Measurements from ENCODE around the gene CCNO. TPM values are rescaled to one million over a fixed set of nuclear protein-coding genes. Genes with fewer than 3 reads are reported as not detected.

The CCNO gene, protein sequence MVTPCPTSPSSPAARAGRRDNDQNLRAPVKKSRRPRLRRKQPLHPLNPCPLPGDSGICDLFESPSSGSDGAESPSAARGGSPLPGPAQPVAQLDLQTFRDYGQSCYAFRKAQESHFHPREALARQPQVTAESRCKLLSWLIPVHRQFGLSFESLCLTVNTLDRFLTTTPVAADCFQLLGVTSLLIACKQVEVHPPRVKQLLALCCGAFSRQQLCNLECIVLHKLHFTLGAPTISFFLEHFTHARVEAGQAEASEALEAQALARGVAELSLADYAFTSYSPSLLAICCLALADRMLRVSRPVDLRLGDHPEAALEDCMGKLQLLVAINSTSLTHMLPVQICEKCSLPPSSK
- 0.10 and 0.20 TPM in 2 replicates for total RNA-seq

- peak; percentile 58 for DNase-seq (ENCODE audit: low spot score)
- peak within 1 kb of the TSS; percentile 61 for H3K27ac Mint-ChIP-seq
- H3K4me1 Mint-ChIP-seq (ENCODE audit: low read depth) = peaks cover 42% of the 10 kb centered on the region
- peaks cover 80% of the 10 kb centered on the region for H3K27me3 Mint-ChIP-seq (ENCODE audit: insufficient read depth)
- no peaks in the 10 kb centered on the region for H3K9me3 Mint-ChIP-seq
- H3K4me3 Mint-ChIP-seq = peak within 1 kb of the TSS; percentile 83
- intact Hi-C loops (cut with micrococcal nuclease) = loop anchor here (1.0 to 2.0 kb wide), 3 partner anchors 14 to 74 kb away; partner anchors contain the start of genes DHX29 and MTREX
- H3K36me3 Mint-ChIP-seq (ENCODE audit: low read depth) = no peaks in the 10 kb centered on the region
Measured at GRCh38 chr5:55232985-55233928, at the start of gene CCNO. Gene CCNO (minus strand): TSS chr5:55233608. CDS start chr5:55233523, 85 bp downstream.

DNA sequence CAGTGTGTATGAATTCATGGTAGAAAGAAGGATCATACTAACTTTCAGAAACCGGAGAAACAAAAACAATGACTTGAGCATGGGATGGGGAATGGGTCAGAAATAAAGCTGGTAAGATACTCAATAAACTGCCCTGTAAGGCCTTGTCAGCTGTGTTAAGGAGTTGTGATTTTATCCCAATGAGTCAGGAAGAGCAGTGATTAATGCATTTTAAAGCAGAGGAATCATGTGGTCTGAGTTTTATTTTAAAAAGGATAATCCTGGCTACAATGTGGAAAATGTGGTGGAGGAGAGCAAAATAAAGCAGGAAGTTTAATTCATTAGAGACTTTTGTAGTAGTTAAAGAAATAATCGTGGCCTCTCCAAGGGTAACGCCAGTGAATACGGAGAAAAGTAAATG, 45.4 kb upstream of the CCNO start:
- H3K27ac Mint-ChIP-seq = no peak overlapping the region
- no peaks in the 10 kb centered on the region for H3K4me1 Mint-ChIP-seq (ENCODE audit: low read depth)
- no peaks in the 10 kb centered on the region for H3K9me3 Mint-ChIP-seq
- intact Hi-C loops (cut with micrococcal nuclease) = no loop called here
- no peaks in the 10 kb centered on the region for H3K27me3 Mint-ChIP-seq (ENCODE audit: insufficient read depth)
- DNase-seq (ENCODE audit: low spot score) = no peak
- H3K36me3 Mint-ChIP-seq (ENCODE audit: low read depth) = peaks cover 40% of the 10 kb centered on the region
- no peak overlapping the region for H3K4me3 Mint-ChIP-seq

DNA sequence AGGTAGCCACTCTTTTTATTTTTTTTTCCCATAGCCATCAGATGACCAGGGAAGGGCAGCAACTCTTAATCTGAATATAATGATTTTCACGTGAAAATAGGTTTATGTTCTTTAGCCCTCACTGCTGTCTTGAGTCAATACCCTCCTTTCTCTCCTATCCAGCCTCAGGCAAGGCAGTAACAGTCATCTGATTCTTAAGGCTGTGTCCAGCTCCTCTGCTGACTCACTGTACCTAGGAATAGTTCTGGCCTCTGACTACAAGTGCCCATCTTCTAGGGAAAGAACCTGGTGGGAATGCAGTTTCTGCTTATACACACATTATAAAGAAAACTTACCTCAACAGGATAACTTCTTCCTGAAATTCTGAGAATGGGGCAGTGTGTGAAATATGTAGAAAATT, 43.4 kb upstream of the CCNO start:
- no peaks in the 10 kb centered on the region for H3K27me3 Mint-ChIP-seq (ENCODE audit: insufficient read depth)
- H3K36me3 Mint-ChIP-seq (ENCODE audit: low read depth) = peaks cover 39% of the 10 kb centered on the region
- H3K4me3 Mint-ChIP-seq = no peak overlapping the region
- no peaks in the 10 kb centered on the region for H3K9me3 Mint-ChIP-seq
- no peaks in the 10 kb centered on the region for H3K4me1 Mint-ChIP-seq (ENCODE audit: low read depth)
- H3K27ac Mint-ChIP-seq = no peak overlapping the region
- DNase-seq (ENCODE audit: low spot score) = no peak
- intact Hi-C loops (cut with micrococcal nuclease) = no loop called here

DNA sequence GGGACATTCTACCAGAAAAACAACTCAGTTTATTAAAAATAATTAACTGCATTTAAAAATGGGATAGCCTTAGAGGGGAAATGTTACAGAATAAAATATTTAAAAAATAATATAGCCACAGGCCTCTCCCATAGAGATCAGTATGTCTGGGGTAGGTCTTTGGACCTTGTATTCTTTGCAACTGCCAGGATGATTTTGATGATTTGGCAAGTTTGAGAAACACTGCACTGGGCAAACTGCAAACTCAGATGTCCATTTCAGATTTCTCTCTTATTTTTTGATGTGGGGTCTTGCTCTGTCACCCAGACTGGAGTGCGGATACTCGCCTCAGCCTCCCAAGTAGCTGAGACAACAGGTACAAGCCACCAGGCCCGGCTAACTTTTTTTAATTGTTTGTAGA, 24.9 kb upstream of the CCNO start:
- intact Hi-C loops (cut with micrococcal nuclease) = no loop called here
- no peaks in the 10 kb centered on the region for H3K9me3 Mint-ChIP-seq
- DNase-seq (ENCODE audit: low spot score) = no peak

DNA sequence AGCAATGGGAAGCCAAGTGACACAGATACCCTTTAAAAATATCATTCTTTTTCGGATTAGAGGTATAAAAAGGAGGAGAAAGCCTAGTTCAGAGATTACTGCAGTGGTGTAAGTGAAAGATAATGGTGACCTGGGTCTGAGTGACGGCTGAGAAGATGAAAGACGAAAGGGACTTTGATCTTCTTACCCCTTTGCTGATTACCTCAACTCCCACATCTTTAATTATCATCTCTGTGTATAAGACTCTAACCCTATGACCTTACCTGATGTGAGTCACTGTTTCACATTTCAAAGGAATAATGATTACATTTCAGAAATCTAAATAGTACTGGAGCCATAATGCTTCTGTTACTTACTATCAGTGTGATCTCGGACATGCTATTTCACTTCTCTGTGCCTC, 21.4 kb upstream of the CCNO start:
- Mint-ChIP-seq H3K4me3 (no peak overlapping the region), H3K27me3 (ENCODE audit: insufficient read depth) (peaks cover 3% of the 10 kb centered on the region), H3K27ac (no peak overlapping the region), H3K36me3 (ENCODE audit: low read depth) (peaks cover 19% of the 10 kb centered on the region), H3K4me1 (ENCODE audit: low read depth) (no peaks in the 10 kb centered on the region), H3K9me3 (no peaks in the 10 kb centered on the region)
- intact Hi-C loops (cut with micrococcal nuclease) = no loop called here
- DNase-seq (ENCODE audit: low spot score) = no peak

More for the DNA sequence above, 24.9 kb upstream of the CCNO start:
- Mint-ChIP-seq H3K36me3 (ENCODE audit: low read depth) (peaks cover 33% of the 10 kb centered on the region), H3K4me3 (no peak overlapping the region), H3K27ac (no peak overlapping the region), H3K27me3 (ENCODE audit: insufficient read depth) (no peaks in the 10 kb centered on the region), H3K4me1 (ENCODE audit: low read depth) (no peaks in the 10 kb centered on the region)

- Mint-ChIP-seq H3K4me3 (no peak overlapping the region), H3K27me3 (ENCODE audit: insufficient read depth) (peaks cover 13% of the 10 kb centered on the region), H3K9me3 (peaks cover 19% of the 10 kb centered on the region), H3K27ac (no peak overlapping the region), H3K36me3 (ENCODE audit: low read depth) (peaks cover under 1% of the 10 kb centered on the region), H3K4me1 (ENCODE audit: low read depth) (no peaks in the 10 kb centered on the region)
- no peak for DNase-seq (ENCODE audit: low spot score)
- intact Hi-C loops (cut with micrococcal nuclease) = no loop called here
Measured at GRCh38 chr5:55250064-55250463, 16.7 kb upstream of the CCNO start.

GRCh38 chr5:55241746-55242145, 8.3 kb upstream of the CCNO start:
- H3K27me3 Mint-ChIP-seq (ENCODE audit: insufficient read depth) = peaks cover 43% of the 10 kb centered on the region
- no peaks in the 10 kb centered on the region for H3K36me3 Mint-ChIP-seq (ENCODE audit: low read depth)

DNA sequence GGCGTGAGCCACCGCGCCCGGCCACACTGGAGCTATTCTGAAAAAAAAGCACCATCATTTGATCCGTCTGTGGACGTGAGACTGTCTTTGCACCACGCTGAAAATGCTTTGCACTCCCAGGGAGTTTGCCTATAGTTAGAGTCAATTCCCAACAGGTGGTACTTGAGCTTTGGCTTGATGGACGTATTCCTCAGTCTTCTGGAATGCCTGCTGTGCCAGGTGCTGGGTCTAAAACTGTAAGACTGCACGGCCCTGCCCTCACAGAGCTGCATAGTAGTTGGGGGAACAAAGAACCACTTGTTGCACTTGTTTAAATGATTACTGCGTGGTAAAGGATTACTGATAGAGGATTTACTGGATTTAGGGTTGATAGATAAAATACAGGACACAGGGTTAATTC, 3.4 kb upstream of the CCNO start:
- H3K27ac Mint-ChIP-seq = no peak overlapping the region
- H3K27me3 Mint-ChIP-seq (ENCODE audit: insufficient read depth) = peaks cover 64% of the 10 kb centered on the region
- intact Hi-C loops (cut with micrococcal nuclease) = no loop called here
- H3K36me3 Mint-ChIP-seq (ENCODE audit: low read depth) = no peaks in the 10 kb centered on the region
- no peak for DNase-seq (ENCODE audit: low spot score)
- no peaks in the 10 kb centered on the region for H3K9me3 Mint-ChIP-seq
- no peak overlapping the region for H3K4me3 Mint-ChIP-seq
- H3K4me1 Mint-ChIP-seq (ENCODE audit: low read depth) = peaks cover 18% of the 10 kb centered on the region

More at GRCh38 chr5:55241746-55242145, 8.3 kb upstream of the CCNO start:
- no peak for DNase-seq (ENCODE audit: low spot score)
- intact Hi-C loops (cut with micrococcal nuclease) = no loop called here
- Mint-ChIP-seq H3K9me3 (peaks cover 6% of the 10 kb centered on the region), H3K27ac (no peak overlapping the region), H3K4me1 (ENCODE audit: low read depth) (no peaks in the 10 kb centered on the region), H3K4me3 (no peak overlapping the region)

DNA sequence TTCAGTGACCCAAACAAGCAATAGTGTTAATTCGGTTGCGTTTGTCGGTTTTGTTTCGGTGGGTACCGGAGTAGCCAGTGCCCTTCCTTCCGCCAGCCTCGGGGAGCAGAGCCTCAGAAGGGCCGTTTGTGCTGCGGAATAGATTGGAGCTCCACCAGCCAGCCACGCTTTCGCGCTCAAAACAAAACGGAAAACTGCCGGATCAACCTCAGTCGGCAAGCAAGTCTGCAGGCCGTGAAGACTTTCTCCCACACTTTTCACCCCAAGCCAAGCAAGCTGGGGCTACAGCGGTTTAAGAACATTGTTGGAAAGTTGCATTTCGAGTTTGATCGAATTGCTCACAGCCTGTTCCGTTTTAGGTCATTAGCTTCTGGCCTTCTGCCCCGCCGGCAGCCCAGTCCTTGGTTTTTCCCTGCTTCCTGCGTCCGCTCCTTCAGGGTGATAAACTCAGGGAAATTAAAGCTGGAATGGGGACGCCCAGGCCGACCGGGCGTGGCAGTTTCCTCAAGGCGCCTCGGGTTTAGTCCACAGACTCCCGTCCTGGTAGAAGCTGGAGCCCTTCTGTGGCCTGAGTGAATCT, 803 bp upstream of the CCNO start:
- H3K9me3 Mint-ChIP-seq = no peaks in the 10 kb centered on the region
- H3K27me3 Mint-ChIP-seq (ENCODE audit: insufficient read depth) = peaks cover 78% of the 10 kb centered on the region
- peaks cover 42% of the 10 kb centered on the region for H3K4me1 Mint-ChIP-seq (ENCODE audit: low read depth)
- no peaks in the 10 kb centered on the region for H3K36me3 Mint-ChIP-seq (ENCODE audit: low read depth)
- peak overlapping the region; percentile 82 for H3K4me3 Mint-ChIP-seq
- peak overlapping the region; percentile 61 for H3K27ac Mint-ChIP-seq
- intact Hi-C loops (cut with micrococcal nuclease) = no loop called here
- DNase-seq (ENCODE audit: low spot score) = no peak

GRCh38 chr5:55232271-55232984, 980 bp downstream of the CCNO start:
- Mint-ChIP-seq H3K36me3 (ENCODE audit: low read depth) (no peaks in the 10 kb centered on the region), H3K4me1 (ENCODE audit: low read depth) (peaks cover 50% of the 10 kb centered on the region), H3K4me3 (peak overlapping the region; percentile 83), H3K27me3 (ENCODE audit: insufficient read depth) (peaks cover 82% of the 10 kb centered on the region), H3K9me3 (no peaks in the 10 kb centered on the region), H3K27ac (peak overlapping the region; percentile 44)
- DNase-seq (ENCODE audit: low spot score) = no peak
- intact Hi-C loops (cut with micrococcal nuclease) = loop anchor here (2.0 kb wide), 2 partner anchors 14 to 74 kb away; partner anchors contain the start of genes DHX29 and MTREX

DNA sequence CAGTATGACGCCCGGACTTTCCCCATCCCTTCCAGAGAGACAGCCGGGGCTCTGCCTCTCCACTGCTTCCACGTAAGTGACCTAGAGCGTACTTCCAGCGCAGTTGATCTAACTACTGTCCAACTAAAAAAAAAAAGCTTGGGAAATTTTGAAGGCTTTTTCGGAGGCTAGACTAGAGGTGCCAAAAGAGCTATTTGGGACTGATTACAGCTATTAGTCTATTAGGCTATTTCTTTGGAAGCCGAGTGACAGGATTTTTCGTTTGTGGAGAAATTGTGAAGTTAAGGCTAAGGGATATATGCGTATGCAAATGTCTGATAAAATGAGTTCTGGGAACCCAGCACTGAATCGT, 1.5 kb downstream of the CCNO start:
- H3K9me3 Mint-ChIP-seq = no peaks in the 10 kb centered on the region

More for the DNA sequence above, 1.5 kb downstream of the CCNO start:
- Mint-ChIP-seq H3K4me1 (ENCODE audit: low read depth) (peaks cover 50% of the 10 kb centered on the region), H3K27ac (peak overlapping the region; percentile 44), H3K27me3 (ENCODE audit: insufficient read depth) (peaks cover 81% of the 10 kb centered on the region), H3K36me3 (ENCODE audit: low read depth) (no peaks in the 10 kb centered on the region), H3K4me3 (peak overlapping the region; percentile 83)
- DNase-seq (ENCODE audit: low spot score) = no peak
- intact Hi-C loops (cut with micrococcal nuclease) = loop anchor here (1.0 to 2.0 kb wide), 3 partner anchors 9 to 75 kb away; partner anchors contain the start of genes DHX29 and MTREX

Data from activated T-helper 1 cell treated with anti-CD3 and anti-CD28 coated beads, Interleukin-12 subunit alpha, Interleukin-12 subunit beta, Interleukin-2, Interleukin-4 antibody, amounts not matched to agents 30 ng/mL and 10 ng/mL and 1 ng/mL, durations not matched to agents 14 hours and 24 hours and 36 hours (primary cell).